ENCODE measurements around the gene BIVM. TPM values are rescaled to one million over a fixed set of nuclear protein-coding genes. Genes with fewer than 3 reads are reported as not detected.

BIVM gene
- total RNA-seq, 4 donors from 2014 or later: 12.7 to 22.6 (median 15.3) TPM

Other genes starting within 250 kb of the BIVM start
- 10 to 100 TPM; 30.9 to 55.6 (median 46.0) TPM for gene TPP2, start 202.1 kb upstream of the BIVM start, total RNA-seq
- not detected for gene METTL21C, start 104.1 kb upstream of the BIVM start, total RNA-seq
- 10 to 100 TPM in 2 of 4 donors, 1 to 10 TPM in 2; 7.3 to 14.0 (median 10.9) TPM for gene TEX30, start 25.3 kb upstream of the BIVM start, total RNA-seq
- gene POGLUT2, start 143 bp upstream of the BIVM start, total RNA-seq: 1 to 10 TPM; 3.1 to 4.1 (median 3.4) TPM
- gene ERCC5, start 46.9 kb downstream of the BIVM start, total RNA-seq: 100 to 1,000 TPM in 1 of 4 donors, 10 to 100 TPM in 3; 60.5 to 102 (median 80.5) TPM